GM20431 (cell line): Measurements from ENCODE around the gene PATJ.
"Not testable (repeated sequence)": the region's sequence is repeated elsewhere in the genome, so short reads cannot be mapped to it uniquely, and the experiment has no call there.

Experiments used
- in situ Hi-C: fragments of 300-500 bp; cut with MseI, MboI; formaldehyde crosslinking; loops from one replicate; pipeline ENCODE4 v1.15.0; 2020; ENCODE audit warnings: low sequenced_read_pairs; ENCODE audit not compliant: unreplicated experiment

Gene PATJ

DNA sequence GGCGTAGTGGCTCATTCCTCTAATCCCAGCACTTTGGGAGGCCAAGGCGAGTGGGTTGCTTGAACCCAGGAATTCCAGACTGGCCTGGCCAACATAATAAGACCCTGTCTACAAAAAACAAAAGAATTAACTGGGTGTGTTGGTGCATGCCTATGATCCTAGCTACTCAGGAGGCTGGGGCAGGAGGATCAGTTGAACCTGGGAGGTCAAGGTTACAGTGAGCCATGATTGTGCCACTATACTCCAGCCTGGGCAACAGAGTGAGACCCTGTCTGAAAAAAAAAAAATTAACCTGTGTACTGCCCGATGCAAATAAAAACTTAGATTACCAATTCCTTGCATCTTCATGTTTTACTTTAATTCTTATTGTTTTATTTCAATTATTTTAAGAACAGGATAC is 193.2 kb downstream of the PATJ start:
- in situ Hi-C loops = no loop called here

DNA sequence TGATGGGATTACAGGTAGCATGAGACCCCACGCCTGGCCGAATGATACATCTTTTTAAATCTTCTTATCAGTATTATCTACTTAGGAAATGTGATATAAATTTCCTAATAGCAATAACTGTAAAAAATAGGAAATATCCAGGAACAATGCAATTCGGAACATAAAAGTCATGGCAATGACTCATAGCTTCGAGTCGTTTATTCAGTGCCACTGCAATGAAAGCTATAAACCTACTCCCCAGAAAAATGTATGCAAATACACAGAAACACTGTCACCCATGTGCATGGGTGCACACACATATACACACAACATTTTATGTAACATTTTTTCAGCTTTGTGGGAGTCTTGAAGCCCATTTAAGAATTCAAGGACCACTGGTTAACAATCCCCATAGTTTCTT is 194.6 kb downstream of the PATJ start:
- in situ Hi-C loops = no loop called here

DNA sequence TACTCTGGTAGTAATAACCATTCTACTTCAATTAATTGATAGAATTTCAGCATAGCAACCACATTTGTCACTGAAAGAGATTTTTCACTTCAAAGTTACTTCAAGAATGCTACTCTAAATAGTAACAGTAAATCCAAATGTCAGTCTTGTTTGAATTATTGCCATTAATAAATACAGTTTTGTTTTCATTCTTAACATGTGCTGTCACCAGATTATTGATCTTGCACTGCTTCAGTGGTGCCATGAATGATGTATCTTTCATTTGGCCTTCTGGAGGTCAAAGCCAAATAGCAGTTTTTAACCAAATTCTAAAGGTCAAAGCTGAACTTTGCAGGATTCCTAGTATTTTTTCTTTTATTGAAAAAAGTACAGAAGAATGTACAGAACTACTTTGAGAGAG is 199.5 kb downstream of the PATJ start:
- in situ Hi-C loops = no loop called here

DNA sequence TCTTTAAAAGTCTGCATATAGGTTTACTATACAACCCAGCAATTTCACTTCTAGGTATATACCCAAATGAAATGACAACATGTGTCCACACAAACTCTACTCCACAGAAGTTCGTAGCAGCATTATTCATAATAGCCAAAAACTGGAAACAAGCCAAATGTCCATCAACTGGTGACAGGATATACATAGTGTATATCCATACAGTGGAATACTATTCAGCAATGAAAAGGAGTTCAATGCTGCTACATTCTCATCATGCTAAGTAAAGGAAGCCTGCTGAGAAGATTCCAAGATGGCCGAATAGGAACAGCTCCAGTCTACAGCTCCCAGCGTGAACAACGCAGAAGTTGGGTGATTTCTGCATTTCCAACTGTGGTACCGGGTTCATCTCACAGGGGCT is 200.6 kb downstream of the PATJ start:
- in situ Hi-C loops = no loop called here

DNA sequence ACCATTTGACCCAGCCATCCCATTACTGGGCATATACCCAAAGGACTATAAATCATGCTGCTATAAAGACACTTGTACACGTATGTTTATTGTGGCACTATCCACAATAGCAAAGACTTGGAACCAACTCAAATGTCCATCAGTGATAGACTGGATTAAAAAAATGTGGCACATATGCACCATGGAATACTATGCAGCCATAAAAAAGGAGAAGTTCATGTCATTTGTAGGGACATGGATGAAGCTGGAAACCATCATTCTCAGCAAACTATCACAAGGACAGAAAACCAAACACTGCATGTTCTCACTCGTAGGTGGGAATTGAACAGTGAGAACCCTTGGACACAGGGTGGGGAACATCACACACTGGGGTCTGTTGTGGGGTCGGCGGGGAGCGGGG is 206.4 kb downstream of the PATJ start:
- in situ Hi-C loops = not testable (repeated sequence)

DNA sequence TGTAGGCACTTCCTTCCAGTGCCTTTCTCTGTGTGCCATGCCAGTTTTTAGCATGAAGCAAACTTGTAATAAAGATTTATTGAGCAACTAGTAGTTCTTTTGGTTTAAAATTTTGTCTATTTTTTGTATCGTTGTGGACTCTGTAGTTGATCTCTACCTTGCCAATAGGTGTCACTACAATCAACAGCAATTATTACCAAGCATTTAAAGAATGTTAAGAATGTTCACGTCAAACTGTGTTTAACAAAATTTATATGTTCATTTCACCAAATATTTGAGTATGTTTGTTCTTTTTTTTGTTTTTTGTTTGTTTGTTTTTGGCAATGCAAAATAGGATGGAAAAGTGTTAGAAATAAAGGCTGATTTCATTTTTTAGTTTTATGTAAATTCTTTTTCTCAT is 208.1 kb downstream of the PATJ start:
- in situ Hi-C loops = no loop called here

DNA sequence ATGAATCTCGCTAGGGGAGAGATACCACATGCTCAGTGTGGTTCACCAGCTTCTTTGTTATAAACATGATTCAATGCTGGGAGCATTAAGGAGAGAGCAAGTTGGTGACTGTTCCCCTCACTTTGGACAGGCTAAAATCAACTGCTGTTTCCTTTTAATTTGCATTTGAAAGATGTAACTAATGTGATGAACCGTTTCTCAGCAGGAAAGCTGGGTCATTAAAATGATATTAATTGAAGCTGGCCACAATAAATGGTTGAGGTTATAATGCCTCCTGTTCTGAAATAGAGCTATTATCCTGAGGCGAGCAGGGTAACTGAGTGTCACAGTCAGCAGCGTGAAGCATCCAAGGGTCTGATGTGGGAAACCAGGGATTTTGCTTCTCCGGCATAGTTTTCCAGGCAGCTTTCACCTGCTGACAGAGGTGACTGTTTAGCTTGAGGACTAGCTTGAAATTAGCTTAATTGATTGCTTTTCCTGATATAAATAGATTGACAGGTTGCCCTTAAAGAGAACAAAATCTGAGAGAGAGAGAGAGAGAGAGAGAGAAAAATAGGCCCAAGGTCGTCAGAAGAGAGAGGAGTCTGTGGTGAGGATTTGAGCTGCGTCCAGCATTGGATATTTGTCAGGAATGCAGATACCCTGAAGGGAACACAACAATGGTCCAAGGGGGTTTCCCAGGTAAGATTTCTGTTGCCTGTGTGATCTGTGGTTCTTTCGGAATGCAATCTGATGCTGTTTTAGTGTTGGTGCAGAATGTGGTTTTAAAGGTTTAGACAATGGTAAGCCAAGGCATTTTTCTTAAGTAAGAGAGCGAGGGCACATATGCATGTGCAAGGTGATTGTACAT is 209.7 kb downstream of the PATJ start:
- in situ Hi-C loops = no loop called here

DNA sequence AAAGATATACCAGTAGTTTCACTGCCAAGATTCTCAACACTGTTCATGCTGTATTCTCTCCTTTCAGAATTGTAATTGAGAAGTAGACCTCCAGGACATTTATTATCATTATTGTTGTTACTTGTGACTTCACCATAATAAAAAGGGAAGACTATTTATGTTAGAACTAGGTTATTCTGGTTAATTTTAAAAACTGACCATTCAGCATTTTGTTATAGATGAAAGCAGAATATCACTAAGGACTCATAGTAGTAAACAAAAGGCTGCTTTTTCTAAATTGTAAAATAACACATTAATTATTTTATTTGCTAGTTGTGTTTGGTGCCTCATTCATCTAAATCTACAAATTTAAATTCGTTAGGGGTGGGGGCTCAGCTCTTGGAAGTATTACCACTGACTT is 210.4 kb downstream of the PATJ start:
- in situ Hi-C loops = no loop called here

DNA sequence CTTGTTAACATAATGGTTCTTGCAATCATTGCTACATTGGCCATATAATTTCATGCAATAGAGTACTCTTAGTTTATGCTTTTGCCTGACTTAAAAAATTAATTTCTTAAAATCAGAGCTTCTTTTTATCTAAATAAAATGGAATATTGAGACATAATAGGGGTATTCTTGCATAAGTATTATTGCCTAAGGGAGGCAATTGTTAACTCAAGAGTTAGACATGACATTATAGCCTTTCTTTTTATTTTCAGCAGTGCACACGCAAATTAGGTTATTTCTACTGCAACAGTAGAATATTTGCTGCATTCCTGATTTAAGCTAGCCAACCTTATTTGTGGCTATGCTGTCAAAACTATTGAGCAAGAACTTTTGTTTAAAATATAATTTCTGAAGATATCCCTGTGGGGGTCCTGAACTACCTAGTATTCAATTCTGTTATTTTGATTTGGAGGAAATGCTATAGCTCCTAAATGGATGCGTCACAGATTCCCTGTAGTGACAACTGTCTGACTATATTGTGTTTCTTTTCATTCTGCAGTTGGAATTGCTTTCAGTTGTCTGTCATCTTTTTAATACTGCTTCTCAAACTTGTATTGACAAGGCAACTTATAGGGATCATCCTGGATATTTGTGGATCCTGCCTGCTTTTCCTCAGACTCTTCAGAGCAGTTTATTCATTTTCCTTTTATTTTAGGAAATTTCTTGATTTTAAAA is 211.0 kb downstream of the PATJ start:
- in situ Hi-C loops = no loop called here

DNA sequence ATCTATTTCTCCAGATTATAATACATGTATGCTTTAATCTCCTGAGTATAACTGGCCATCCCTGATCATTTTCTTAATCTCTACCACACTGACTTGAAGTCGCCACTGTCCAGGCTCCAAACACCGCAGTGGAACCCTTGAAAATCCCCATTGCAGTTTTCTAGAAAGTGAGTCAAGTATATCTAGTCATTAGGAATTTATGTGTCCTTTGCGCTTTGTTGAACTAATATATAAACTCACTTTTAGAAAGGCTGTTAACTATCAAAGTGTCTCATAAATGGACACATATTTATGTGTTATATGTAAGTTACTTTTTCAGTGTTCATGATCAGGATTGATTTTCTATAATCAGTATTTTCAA is 211.5 kb downstream of the PATJ start:
- in situ Hi-C loops = no loop called here

DNA sequence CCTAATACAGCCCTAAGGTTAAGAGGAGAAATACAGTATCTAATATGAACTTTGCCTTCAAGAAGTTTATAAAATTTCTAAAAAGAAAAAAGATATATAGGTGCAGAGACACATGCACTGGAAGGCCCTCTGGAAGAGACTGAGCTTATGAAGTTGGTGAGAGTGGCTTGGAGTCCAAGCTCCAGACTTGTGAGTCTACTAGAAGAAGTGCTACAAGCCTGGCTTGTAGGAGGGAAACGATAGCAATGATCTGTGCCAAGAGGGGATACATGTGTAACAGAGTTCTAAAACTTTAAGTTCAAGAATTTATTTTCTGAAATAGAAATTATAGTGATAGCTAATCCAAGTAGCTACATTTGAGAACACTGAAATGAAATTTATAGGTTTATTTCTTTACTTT is 213.0 kb downstream of the PATJ start:
- in situ Hi-C loops = no loop called here

DNA sequence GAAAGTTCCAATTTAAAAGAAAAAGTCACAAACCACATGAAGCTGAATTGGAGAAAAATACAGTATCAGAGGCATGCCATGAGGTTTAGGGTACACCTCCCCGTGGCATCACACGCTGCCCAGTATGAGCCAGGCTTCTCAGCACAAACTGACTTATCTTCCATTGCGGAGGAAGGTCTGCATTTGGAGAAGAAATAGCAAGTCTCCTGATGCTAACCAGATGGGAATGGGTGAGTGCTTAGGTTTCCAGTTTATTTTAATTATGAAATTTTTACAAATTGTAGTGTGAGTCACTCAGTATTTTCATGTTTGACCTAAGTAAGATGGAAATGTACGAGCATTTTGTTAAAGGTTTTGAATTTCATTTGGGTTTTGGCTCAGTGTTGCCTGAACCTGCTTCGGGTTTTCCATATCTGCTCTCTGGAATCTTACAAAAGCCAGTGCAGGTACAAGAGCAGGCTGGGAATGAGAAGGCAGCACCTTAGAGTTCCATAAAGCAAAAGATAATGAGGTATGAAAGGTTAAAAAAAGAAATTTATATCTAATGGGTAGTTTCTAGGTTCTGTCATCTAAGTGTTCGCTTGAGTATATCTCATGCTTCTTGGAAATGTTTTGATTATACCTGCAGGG is 213.9 kb downstream of the PATJ start:
- in situ Hi-C loops = no loop called here

DNA sequence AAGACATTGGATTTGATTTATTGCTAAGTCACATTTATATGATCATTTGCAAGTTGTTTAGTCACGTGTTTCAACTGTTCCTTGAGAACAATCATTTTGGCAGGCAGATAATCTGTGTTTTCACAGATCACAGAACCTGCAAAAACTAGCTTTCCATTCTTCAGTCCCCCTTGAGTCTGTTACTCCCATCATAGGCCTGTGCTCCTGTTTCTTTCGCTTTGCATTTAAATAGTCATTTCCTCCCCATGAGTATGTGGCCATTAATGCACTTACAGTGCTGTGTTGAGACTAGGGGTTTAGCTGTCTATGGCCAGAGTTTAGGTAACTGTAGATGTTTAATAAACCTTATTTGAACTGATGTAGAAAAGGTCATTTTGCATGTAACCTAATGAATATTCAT is 214.5 kb downstream of the PATJ start:
- in situ Hi-C loops = no loop called here

DNA sequence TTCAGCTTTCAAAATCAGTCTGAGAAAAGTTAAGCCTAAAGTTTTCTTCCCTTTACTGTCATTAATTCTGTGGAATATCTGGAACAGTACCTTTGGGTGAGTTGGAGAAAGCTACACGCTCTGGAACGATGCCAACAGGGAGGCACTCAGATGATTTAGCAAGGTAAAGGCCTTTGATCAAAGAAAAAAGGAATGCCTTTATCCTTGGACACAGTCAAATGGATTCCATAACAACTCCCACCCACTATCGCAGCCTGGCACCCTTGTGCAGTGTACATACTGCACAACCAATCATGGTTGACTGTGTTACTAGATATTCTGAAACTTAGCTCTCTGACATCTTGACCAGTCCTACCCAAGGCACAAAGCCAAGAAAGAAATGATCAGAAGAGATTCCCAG is 218.7 kb downstream of the PATJ start:
- in situ Hi-C loops = no loop called here

DNA sequence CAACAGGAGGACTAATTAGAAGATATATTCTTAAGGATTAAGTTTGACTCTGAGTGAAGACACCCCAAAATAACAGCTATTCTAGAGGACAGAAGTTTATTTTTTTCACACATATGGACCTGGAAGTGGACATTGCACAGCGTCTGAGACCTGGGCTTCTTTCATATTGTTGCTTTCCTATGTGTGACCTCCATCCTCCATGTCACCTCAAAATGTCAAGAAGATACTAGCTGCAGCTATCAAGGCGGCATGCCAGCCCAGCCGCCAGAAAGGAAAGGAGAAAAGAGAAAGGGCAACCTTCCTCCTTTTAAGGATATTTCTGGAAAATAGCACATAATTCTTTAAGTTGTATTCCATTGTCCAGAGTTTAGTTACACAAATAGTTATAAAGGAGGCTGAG is 220.4 kb downstream of the PATJ start:
- in situ Hi-C loops = no loop called here

DNA sequence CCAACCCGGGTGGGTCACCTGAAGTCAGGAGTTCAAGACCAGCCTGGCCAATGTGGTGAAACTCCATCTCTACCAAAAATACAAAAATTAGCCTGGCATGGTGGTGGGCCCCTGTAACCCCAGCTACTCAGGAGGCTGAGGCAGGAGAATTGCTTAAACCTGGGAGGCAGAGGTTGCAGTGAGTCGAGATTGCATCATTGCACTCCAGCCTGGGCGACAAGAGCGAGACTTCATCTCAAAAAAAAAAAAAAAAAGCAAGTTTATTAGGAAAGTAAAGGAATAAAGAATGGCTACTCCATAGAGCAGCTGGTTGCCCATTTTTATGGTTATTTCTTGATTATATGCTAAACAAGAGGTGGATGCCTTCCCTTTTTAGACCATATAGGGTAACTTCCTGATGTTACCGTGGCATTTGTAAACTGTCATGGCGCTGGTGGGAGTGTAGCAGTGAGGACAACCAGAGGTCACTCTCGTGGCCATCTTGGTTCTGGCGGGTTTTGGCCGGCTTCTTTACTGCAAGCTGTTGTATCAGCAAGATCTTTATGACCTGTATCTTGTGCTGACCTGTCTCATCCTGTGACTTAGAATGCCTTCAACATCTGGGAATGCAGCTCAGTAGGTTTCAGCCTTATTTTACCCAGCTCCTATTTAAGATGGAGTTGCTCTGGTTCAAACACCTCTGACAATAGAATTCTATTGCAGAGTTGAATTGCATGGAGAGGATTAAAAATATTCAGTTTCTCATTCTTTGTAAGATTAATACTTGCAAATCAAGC is 224.4 kb downstream of the PATJ start:
- in situ Hi-C loops = not testable (repeated sequence)

DNA sequence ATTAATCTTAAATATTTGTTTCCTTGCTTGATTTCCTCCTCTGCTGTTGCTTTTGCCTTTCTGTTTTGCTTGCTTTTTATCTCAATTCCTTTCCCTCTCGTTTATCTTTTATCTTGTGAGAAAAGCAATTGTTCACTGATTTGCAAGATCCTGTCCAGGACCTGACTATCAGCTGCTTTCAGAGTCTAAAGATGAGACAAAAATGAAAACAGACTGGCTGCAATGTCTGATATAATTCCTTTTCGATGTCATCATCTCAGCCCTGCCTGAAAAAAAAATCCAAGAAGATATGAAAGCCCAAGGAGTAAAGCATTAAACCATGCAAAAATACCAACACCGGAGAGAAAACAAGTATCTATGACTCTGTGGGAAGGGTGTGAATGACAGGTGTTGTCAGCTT is 225.5 kb downstream of the PATJ start:
- in situ Hi-C loops = no loop called here

DNA sequence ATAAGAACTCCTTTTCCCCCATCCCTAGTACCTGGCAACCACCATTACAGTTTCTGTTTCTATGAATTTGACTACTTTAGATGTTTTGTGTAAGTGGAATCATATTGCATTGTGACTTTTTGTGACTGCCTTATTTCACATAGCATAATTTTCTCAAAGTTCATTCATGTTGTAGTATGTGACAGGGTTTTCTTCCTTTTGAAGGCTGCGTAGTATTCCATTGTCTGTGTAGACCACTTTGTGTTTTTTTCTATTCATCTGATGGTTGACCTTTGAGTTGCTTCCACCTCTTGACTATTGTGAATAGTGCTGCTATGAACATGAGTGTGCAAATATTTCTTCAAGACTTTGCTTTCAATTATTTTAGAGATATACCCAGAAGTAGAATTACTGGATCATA is 226.6 kb downstream of the PATJ start:
- in situ Hi-C loops = no loop called here

DNA sequence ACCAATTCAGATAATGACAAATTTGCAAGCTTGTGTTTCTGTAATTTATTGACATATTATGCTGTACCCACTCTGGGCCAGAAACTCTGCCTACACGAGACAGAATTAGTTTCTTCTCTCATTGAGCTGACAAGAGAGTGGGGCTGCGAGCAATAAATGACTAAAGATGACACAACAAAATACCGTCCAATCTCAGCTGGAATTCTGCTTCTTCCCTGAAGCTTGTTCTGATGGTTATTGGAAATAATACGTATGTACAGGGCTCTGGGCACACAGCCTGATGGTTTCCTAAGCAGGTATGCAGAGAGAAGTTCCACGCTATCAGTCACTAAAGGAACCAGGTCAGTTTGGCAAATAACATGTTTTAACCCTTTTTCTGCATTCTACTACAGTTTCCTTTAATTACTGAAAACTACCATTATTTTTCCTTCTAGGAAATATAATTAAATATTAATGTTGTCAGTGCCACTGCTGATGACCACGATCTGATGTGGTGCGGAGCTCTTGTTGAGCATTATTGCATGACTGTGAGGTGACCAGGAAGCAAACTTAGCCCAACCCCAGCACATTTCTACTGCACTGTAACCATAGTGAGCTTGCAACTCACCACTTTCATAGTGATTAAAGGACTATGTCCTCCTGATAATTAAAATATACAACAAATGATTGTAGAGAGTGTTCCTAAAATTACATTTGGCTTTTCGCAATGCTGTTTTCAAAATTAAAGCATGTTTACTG is 231.0 kb downstream of the PATJ start:
- in situ Hi-C loops = no loop called here

DNA sequence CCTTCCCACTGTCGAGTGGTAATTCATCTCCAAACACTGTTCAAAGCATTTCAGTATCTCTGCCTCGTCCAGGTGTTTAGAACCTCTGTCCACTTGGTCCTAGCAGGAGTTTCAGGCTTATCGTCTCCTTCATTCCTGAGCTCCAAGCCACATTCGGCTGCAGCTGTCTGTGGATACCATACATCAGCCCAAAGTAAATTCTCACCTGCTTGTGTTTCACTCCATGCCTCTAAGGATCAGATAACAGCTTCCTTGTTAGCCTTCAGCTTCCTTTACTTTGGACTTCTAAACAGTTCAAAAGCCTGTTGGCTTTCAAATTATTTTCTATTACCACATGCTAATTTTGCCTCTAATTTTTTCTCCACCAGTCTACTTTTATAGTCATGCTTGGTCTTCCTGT is 233.4 kb downstream of the PATJ start:
- in situ Hi-C loops = no loop called here
